ENCODE results near the gene PDIA2. TPM values are rescaled to one million over a fixed set of nuclear protein-coding genes. Genes with fewer than 3 reads are reported as not detected.

PDIA2 gene
- total RNA-seq, 4 donors from 2014 or later, result 3.3 to 8.8 (median 3.7) TPM

- TF ChIP-seq EP300 (IDR thresholded peaks at IDR 0.05), result no peak
- no peak for TF ChIP-seq POLR2A (IDR thresholded peaks at IDR 0.05)
- no peak for TF ChIP-seq CTCF (IDR thresholded peaks at IDR 0.05)
- Histone ChIP-seq H3K36me3 (peaks cover 0 to 8% (median 0%) of the 10 kb centered on the region in 3 donors), H3K4me1 (peaks cover 0 to 27% (median 10%) of the 10 kb centered on the region in 4 donors), H3K27ac (peak within 1 kb of the TSS in 3 of 4 donors; percentile 20 to 73 (median 48)), H3K4me3 (peak within 1 kb of the TSS; percentile 34 to 64 (median 40)), H3K9me3 (no peaks in the 10 kb centered on the region), H3K27me3 (peaks cover 0 to 23% of the 10 kb centered on the region in 2 donors)
- no peak for DNase-seq (ENCODE audit: low spot score in 2 of 2)
- WGBS, 2 donors, result 2 to 4% methylated on average over 34 to 51 of the region's 56 CpGs
Observed at GRCh38 chr16:275786-276232, 7.2 kb upstream of the PDIA2 start, which contains the start of gene RGS11. Gene RGS11 (minus strand): TSS chr16:275944. CDS start chr16:275911, 33 bp downstream.

GRCh38 chr16:276426-277077, 6.4 kb upstream of the PDIA2 start:
- Histone ChIP-seq H3K36me3 (peaks cover 0 to 5% (median 0%) of the 10 kb centered on the region in 3 donors), H3K9me3 (no peaks in the 10 kb centered on the region), H3K27me3 (peaks cover 0 to 30% of the 10 kb centered on the region in 2 donors), H3K4me1 (peaks cover 0 to 34% (median 14%) of the 10 kb centered on the region in 4 donors), H3K27ac (peak overlapping the region in 2 of 4 donors; percentile 48 to 73), H3K4me3 (peak overlapping the region in 1 of 4 donors; percentile 64)
- no peak for DNase-seq (ENCODE audit: low spot score in 2 of 2)
- 77 to 86% methylated on average over 18 to 19 of the region's 20 CpGs for WGBS, 2 donors
- TF ChIP-seq EP300 (IDR thresholded peaks at IDR 0.05) (no peak), CTCF (IDR thresholded peaks at IDR 0.05) (no peak), POLR2A (IDR thresholded peaks at IDR 0.05) (no peak)

GRCh38 chr16:278863-279366, 4.0 kb upstream of the PDIA2 start:
- Histone ChIP-seq H3K4me3 (no peak overlapping the region), H3K36me3 (no peaks in the 10 kb centered on the region), H3K9me3 (no peaks in the 10 kb centered on the region), H3K27me3 (peaks cover 0 to 46% of the 10 kb centered on the region in 2 donors), H3K4me1 (peaks cover 0 to 37% (median 14%) of the 10 kb centered on the region in 4 donors), H3K27ac (no peak overlapping the region)
- TF ChIP-seq EP300 (IDR thresholded peaks at IDR 0.05) (no peak), CTCF (IDR thresholded peaks at IDR 0.05) (no peak), POLR2A (IDR thresholded peaks at IDR 0.05) (no peak)
- WGBS, 2 donors, result 58 to 64% methylated on average over 5 to 6 of the region's 6 CpGs
- DNase-seq (ENCODE audit: low spot score in 2 of 2), result no peak

- peaks cover 0 to 4% (median 0%) of the 10 kb centered on the region in 3 donors for H3K36me3 ChIP-seq
- H3K27me3 ChIP-seq, result peaks cover 0 to 41% of the 10 kb centered on the region in 2 donors
- no peaks in the 10 kb centered on the region for H3K9me3 ChIP-seq
- DNase-seq (ENCODE audit: low spot score in 2 of 2), result no peak
- 65 to 74% methylated on average over 7 of the region's 7 CpGs for WGBS, 2 donors
- peaks cover 0 to 34% (median 14%) of the 10 kb centered on the region in 4 donors for H3K4me1 ChIP-seq
- no peak for TF ChIP-seq CTCF (IDR thresholded peaks at IDR 0.05)
- no peak for TF ChIP-seq EP300 (IDR thresholded peaks at IDR 0.05)
- no peak for TF ChIP-seq POLR2A (IDR thresholded peaks at IDR 0.05)
- H3K27ac ChIP-seq, result no peak overlapping the region
- no peak overlapping the region for H3K4me3 ChIP-seq
Observed at GRCh38 chr16:279531-279930, 3.4 kb upstream of the PDIA2 start.

GRCh38 chr16:280005-280460, 2.9 kb upstream of the PDIA2 start:
- DNase-seq (ENCODE audit: low spot score in 2 of 2), result no peak
- H3K4me3 ChIP-seq, result peak overlapping the region in 1 of 4 donors; percentile 38

More at GRCh38 chr16:280005-280460, 2.9 kb upstream of the PDIA2 start:
- H3K4me1 ChIP-seq, result peaks cover 0 to 29% (median 10%) of the 10 kb centered on the region in 4 donors
- 10% methylated on average over 26 of the region's 47 CpGs; no CpG with 5 or more reads in 1 of the 2 donors for WGBS, 2 donors
- H3K27ac ChIP-seq, result no peak overlapping the region
- TF ChIP-seq CTCF (IDR thresholded peaks at IDR 0.05) (no peak), POLR2A (IDR thresholded peaks at IDR 0.05) (no peak), EP300 (IDR thresholded peaks at IDR 0.05) (no peak)
- H3K27me3 ChIP-seq, result peaks cover 0 to 36% of the 10 kb centered on the region in 2 donors
- no peaks in the 10 kb centered on the region for H3K9me3 ChIP-seq
- H3K36me3 ChIP-seq, result peaks cover 0 to 9% (median 0%) of the 10 kb centered on the region in 3 donors

Measured in tibial nerve (tissue), 4 donors.